Measurements from ENCODE around the gene FLAD1. TPM values are rescaled to one million over a fixed set of nuclear protein-coding genes. Genes with fewer than 3 reads are reported as not detected.

FLAD1 gene
- total RNA-seq, 4 donors from 2014 or later = 12.8 to 23.5 (median 20.7) TPM

- Histone ChIP-seq H3K9me3 (no peaks in the 10 kb centered on the region), H3K4me3 (no peak overlapping the region), H3K36me3 (no peaks in the 10 kb centered on the region), H3K27me3 (no peaks in the 10 kb centered on the region), H3K27ac (no peak overlapping the region), H3K4me1 (peaks cover 0 to 9% (median 2%) of the 10 kb centered on the region in 3 donors)
- WGBS, 2 donors (ENCODE audit: low coverage in 1 of 2) = 31 to 35% methylated on average over 8 of the region's 8 CpGs
- peak; percentile 79 for ATAC-seq
- no peak for TF ChIP-seq POLR2A (IDR thresholded peaks at IDR 0.05)
- no peak for TF ChIP-seq POLR2AphosphoS5 (IDR thresholded peaks at IDR 0.05)
- TF ChIP-seq CTCF (IDR thresholded peaks at IDR 0.05) = no peak
- no peak for TF ChIP-seq EP300 (IDR thresholded peaks at IDR 0.05)
Observed at GRCh38 chr1:155038602-155039307, 55.6 kb downstream of the FLAD1 start.

GRCh38 chr1:155039308-155039669 lies 56.1 kb downstream of the FLAD1 start:
- H3K27me3 ChIP-seq = no peaks in the 10 kb centered on the region
- 71% methylated on average over 2 of the region's 4 CpGs; no CpG with 5 or more reads in 1 of the 2 donors for WGBS, 2 donors (ENCODE audit: low coverage in 1 of 2)
- no peak overlapping the region for H3K27ac ChIP-seq
- H3K4me1 ChIP-seq = peaks cover 0 to 9% (median 2%) of the 10 kb centered on the region in 3 donors
- no peaks in the 10 kb centered on the region for H3K9me3 ChIP-seq
- no peaks in the 10 kb centered on the region for H3K36me3 ChIP-seq
- TF ChIP-seq EP300 (IDR thresholded peaks at IDR 0.05) = no peak
- no peak for TF ChIP-seq POLR2AphosphoS5 (IDR thresholded peaks at IDR 0.05)
- no peak for TF ChIP-seq POLR2A (IDR thresholded peaks at IDR 0.05)
- no peak for TF ChIP-seq CTCF (IDR thresholded peaks at IDR 0.05)
- no peak overlapping the region for H3K4me3 ChIP-seq
- no peak for ATAC-seq

- Histone ChIP-seq H3K4me3 (no peak overlapping the region), H3K27ac (no peak overlapping the region), H3K9me3 (no peaks in the 10 kb centered on the region), H3K27me3 (no peaks in the 10 kb centered on the region), H3K4me1 (peaks cover 0 to 19% (median 5%) of the 10 kb centered on the region in 3 donors), H3K36me3 (no peaks in the 10 kb centered on the region)
- no peak for ATAC-seq
- TF ChIP-seq EP300 (IDR thresholded peaks at IDR 0.05) (no peak), CTCF (IDR thresholded peaks at IDR 0.05) (no peak), POLR2A (IDR thresholded peaks at IDR 0.05) (no peak), POLR2AphosphoS5 (IDR thresholded peaks at IDR 0.05) (no peak)
- WGBS, 2 donors (ENCODE audit: low coverage in 1 of 2) = 84 to 98% methylated on average over 8 to 13 of the region's 14 CpGs
Observed at GRCh38 chr1:155040358-155041093, 57.4 kb downstream of the FLAD1 start.

Small RNA genes lying within 50 kb of the gene (small RNA-seq; reads per million reads assigned to genes)
- 0 reads per million in 4 donors for gene MIR4258
- 0 reads per million in 4 donors for gene RF00017

Other genes with a start within 250 kb of the FLAD1 start
- gene KCNN3, start 113.1 kb upstream of the FLAD1 start, total RNA-seq = 10 to 100 TPM in 1 of 4 donors, 1 to 10 TPM in 3; 1.8 to 13.7 (median 8.1) TPM
- 10 to 100 TPM; 15.8 to 21.3 (median 18.2) TPM for gene PMVK, start 46.6 kb upstream of the FLAD1 start, total RNA-seq
- 100 to 1,000 TPM; 205 to 371 (median 283) TPM for gene PBXIP1, start 27.2 kb upstream of the FLAD1 start, total RNA-seq
- 10 to 100 TPM; 19.1 to 40.1 (median 25.7) TPM for gene PYGO2, start 21.6 kb upstream of the FLAD1 start, total RNA-seq
- gene SHC1, start 12.6 kb upstream of the FLAD1 start, total RNA-seq = 100 to 1,000 TPM in 1 of 4 donors, 10 to 100 TPM in 3; 69.1 to 104 (median 90.2) TPM
- gene CKS1B, start 8.7 kb upstream of the FLAD1 start, total RNA-seq = 10 to 100 TPM in 3 of 4 donors, 1 to 10 TPM in 1; 7.5 to 24.2 (median 17.6) TPM
- not detected for gene LENEP, start 10.2 kb downstream of the FLAD1 start, total RNA-seq
- gene ZBTB7B, start 19.5 kb downstream of the FLAD1 start, total RNA-seq = 10 to 100 TPM; 45.5 to 63.4 (median 49.5) TPM
- gene DCST2, start 50.4 kb downstream of the FLAD1 start, total RNA-seq = under 1 TPM in 2 of 4 donors, not detected in 2; 0.35 to 0.54 TPM
- not detected for gene DCST1, start 50.5 kb downstream of the FLAD1 start, total RNA-seq
- 100 to 1,000 TPM in 2 of 4 donors, 10 to 100 TPM in 2; 65.4 to 115 (median 100.0) TPM for gene ADAM15, start 68.0 kb downstream of the FLAD1 start, total RNA-seq
- gene EFNA4, start 80.4 kb downstream of the FLAD1 start, total RNA-seq = 1 to 10 TPM in 3 of 4 donors, under 1 TPM in 1; 0.81 to 5.8 (median 2.3) TPM
- gene EFNA3, start 95.5 kb downstream of the FLAD1 start, total RNA-seq = under 1 TPM in 2 of 4 donors, not detected in 2; 0.27 to 0.77 TPM
- gene EFNA1, start 144.5 kb downstream of the FLAD1 start, total RNA-seq = 10 to 100 TPM; 13.1 to 25.8 (median 16.1) TPM
- 10 to 100 TPM; 12.5 to 16.8 (median 13.9) TPM for gene SLC50A1, start 152.5 kb downstream of the FLAD1 start, total RNA-seq
- gene DPM3, start 157.2 kb downstream of the FLAD1 start, total RNA-seq = 100 to 1,000 TPM in 2 of 4 donors, 10 to 100 TPM in 2; 57.9 to 128 (median 87.7) TPM
- 100 to 1,000 TPM in 1 of 4 donors, 10 to 100 TPM in 3; 80.8 to 144 (median 92.3) TPM for gene KRTCAP2, start 190.0 kb downstream of the FLAD1 start, total RNA-seq
- 1 to 10 TPM in 1 of 4 donors, under 1 TPM in 2, not detected in 1; 0.35 to 1.9 (median 0.40) TPM for gene TRIM46, start 190.5 kb downstream of the FLAD1 start, total RNA-seq
- gene THBS3, start 224.6 kb downstream of the FLAD1 start, total RNA-seq = 10 to 100 TPM; 17.9 to 25.6 (median 20.1) TPM
- gene MTX1, start 225.4 kb downstream of the FLAD1 start, total RNA-seq = 10 to 100 TPM; 28.3 to 36.0 (median 32.6) TPM

Data from gastroesophageal sphincter (tissue), 4 donors.